Measurements from ENCODE around the gene IFIT3.

DNA sequence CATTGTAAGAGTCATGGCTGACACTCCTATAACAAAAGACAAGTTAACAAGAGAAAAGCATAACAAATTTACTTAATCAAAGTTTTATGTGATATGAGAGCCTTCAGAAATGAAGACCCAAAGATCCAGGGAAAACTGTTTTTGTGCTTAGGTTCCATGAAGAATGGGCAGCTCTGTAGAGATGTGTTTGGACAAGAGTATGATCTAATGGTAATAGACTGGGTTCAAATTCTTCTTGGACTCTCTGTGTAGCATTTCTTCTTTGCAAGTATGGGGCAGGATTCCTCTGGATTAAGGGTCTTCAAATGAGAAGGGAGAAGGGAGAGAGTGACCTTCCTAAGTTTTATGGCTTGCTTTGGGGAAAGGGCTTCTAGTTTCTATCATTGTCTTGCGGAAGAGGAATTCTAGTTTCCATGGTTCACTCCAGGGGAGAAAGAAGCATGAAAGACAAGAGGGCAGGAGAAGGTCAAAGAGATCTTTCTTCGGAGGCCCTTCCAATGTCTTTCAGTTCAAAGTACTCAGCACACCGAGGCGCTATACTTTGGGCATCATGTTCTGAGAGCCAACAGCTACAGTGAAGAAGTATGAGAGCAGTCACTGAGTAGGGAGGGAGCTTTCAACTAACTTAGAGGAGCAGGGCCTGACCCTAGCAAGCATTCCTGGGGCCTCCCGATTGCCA, 15.4 kb downstream of the IFIT3 start:
- TF ChIP-seq TCF7L2 (IDR thresholded peaks at IDR 0.05; ENCODE audit: borderline replicate concordance, low read depth, low read length) (no peak), CTCF (tag by site-specific recombination; IDR thresholded peaks at IDR 0.05) (no peak), ZBTB21 (tag by site-specific recombination; IDR thresholded peaks at IDR 0.05) (no peak), ZNF670 (tag by site-specific recombination; IDR thresholded peaks at IDR 0.05; ENCODE audit: low read depth) (no peak), REST (tag by site-specific recombination; IDR thresholded peaks at IDR 0.05) (no peak), ZNF350 (tag by site-specific recombination; IDR thresholded peaks at IDR 0.05) (no peak)
- TF ChIP-seq, protein P1, sequence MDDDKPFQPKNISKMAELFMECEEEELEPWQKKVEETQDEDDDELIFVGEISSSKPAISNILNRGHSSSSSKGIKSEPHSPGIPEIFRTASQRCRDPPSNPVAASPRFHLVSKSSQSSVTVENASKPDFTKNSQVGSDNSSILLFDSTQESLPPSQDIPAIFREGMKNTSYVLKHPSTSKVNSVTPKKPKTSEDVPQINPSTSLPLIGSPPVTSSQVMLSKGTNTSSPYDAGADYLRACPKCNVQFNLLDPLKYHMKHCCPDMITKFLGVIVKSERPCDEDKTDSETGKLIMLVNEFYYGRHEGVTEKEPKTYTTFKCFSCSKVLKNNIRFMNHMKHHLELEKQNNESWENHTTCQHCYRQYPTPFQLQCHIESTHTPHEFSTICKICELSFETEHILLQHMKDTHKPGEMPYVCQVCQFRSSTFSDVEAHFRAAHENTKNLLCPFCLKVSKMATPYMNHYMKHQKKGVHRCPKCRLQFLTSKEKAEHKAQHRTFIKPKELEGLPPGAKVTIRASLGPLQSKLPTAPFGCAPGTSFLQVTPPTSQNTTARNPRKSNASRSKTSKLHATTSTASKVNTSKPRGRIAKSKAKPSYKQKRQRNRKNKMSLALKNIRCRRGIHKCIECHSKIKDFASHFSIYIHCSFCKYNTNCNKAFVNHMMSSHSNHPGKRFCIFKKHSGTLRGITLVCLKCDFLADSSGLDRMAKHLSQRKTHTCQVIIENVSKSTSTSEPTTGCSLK (tag by site-specific recombination; IDR thresholded peaks at IDR 0.05) = no peak
